Esophagus squamous epithelium (tissue), 5 donors: ENCODE data around the gene LTBP1. TPM values are rescaled to one million over a fixed set of nuclear protein-coding genes. Genes with fewer than 3 reads are reported as not detected.
A peak's percentile ranks its signal among the peaks of the same experiment; 100 is the strongest.

ENCODE experiments used
- DNase-seq: peaks from one replicate; lab custom pipeline; 2025; lab: John Stamatoyannopoulos, UW
- H3K27ac ChIP-seq, 4 donors: fragments of 200-600 bp; sonication (generic); one replicate each; pipeline ENCODE4 v1.5.1; 2016 to 2019; ENCODE audit warnings: mild to moderate bottlenecking in 1 of 4
- H3K27me3 ChIP-seq, 4 donors: fragments of 200-600 bp; sonication (generic); 1 replicate in 3 of 4; 2 replicates in 1 of 4; pipeline versions ENCODE4 v1.5.1 to v1.6.0; 2017 to 2021; ENCODE audit warnings: antibody characterized with exemption in 1 of 4
- H3K36me3 ChIP-seq, 3 donors: fragments of 200-600 bp; sonication (generic); one replicate each; pipeline ENCODE4 v1.5.1; 2016 to 2019
- H3K4me1 ChIP-seq, 3 donors: fragments of 200-600 bp; sonication (generic); one replicate each; pipeline ENCODE4 v1.5.1; 2017 to 2019
- H3K4me3 ChIP-seq, 4 donors: fragments of 200-600 bp; sonication (generic); 1 replicate in 3 of 4; 2 replicates in 1 of 4; pipeline ENCODE4 v1.5.1; 2016 to 2019; ENCODE audit warnings: mild to moderate bottlenecking in 2 of 4, moderate library complexity in 1 of 4
- H3K9me3 ChIP-seq, 3 donors: fragments of 200-600 bp; sonication (generic); one replicate each; pipeline ENCODE4 v1.5.1; 2016 to 2019
- CTCF ChIP-seq, 6 experiments: fragments of 450-650 bp in 4 of 6; fragments of 200-600 bp in 2 of 6; sonication (generic) in 2 of 6; IDR thresholded peaks; one replicate each; pipeline ENCODE4 v1.5.1; 2016 to 2019; ENCODE audit warnings: antibody characterized with exemption in 6 of 6, mild to moderate bottlenecking in 4 of 6, moderate library complexity in 4 of 6
- POLR2A ChIP-seq, 4 donors: fragments of 450-650 bp; IDR thresholded peaks; one replicate each; pipeline ENCODE4 v1.6.1; 2017; ENCODE audit warnings: antibody characterized with exemption in 4 of 4, mild to moderate bottlenecking in 4 of 4, moderate library complexity in 3 of 4
- WGBS, 2 donors: methylation state at CpG; one replicate each; pipeline ENCODE4 v1.1.5; 2018; 5-methylcytosine and 5-hydroxymethylcytosine counted together
- intact Hi-C: fragments of 100-400 bp; cut with DNase I; formaldehyde crosslinking; loops from one replicate; pipeline ENCODE4 v1.15.0; 2022
- total RNA-seq, 4 donors: library from RNA; depleted of rRNA; stranded (reverse); fragments of >200 nt; gene quantifications; one replicate each; pipeline ENCODE4 v1.1.0, GENCODE V29; 2016
- donor health status: DM: yes; HTN: yes; CAD: no.

LTBP1 gene
- total RNA-seq, 4 donors from 2014 or later: 5.5 to 69.4 (median 32.6) TPM

- Histone ChIP-seq H3K4me1 (peaks cover 0 to 26% (median 9%) of the 10 kb centered on the region in 3 donors), H3K4me3 (no peak overlapping the region), H3K27me3 (no peaks in the 10 kb centered on the region), H3K9me3 (no peaks in the 10 kb centered on the region), H3K27ac (peak overlapping the region in 1 of 4 donors; percentile 14), H3K36me3 (no peaks in the 10 kb centered on the region)
- 69 to 81% methylated on average over 2 of the region's 2 CpGs for WGBS, 2 donors
- intact Hi-C loops: no loop called here
- TF ChIP-seq POLR2A (IDR thresholded peaks at IDR 0.05): no peak
- TF ChIP-seq CTCF (IDR thresholded peaks at IDR 0.05): no peak
- no peak for DNase-seq
Observed at GRCh38 chr2:33287507-33288005, 340.8 kb downstream of the LTBP1 start.

- H3K36me3 ChIP-seq: no peaks in the 10 kb centered on the region
- TF ChIP-seq POLR2A (IDR thresholded peaks at IDR 0.05): no peak
- TF ChIP-seq CTCF (IDR thresholded peaks at IDR 0.05): no peak
- peaks cover 0 to 27% (median 9%) of the 10 kb centered on the region in 3 donors for H3K4me1 ChIP-seq
- H3K4me3 ChIP-seq: no peak overlapping the region
- H3K27ac ChIP-seq: peak overlapping the region in 1 of 4 donors; percentile 14
- no peak for DNase-seq
- H3K27me3 ChIP-seq: no peaks in the 10 kb centered on the region
- intact Hi-C loops: no loop called here
- WGBS, 2 donors: 75 to 91% methylated on average over 1 of the region's 1 CpG
- no peaks in the 10 kb centered on the region for H3K9me3 ChIP-seq
Observed at GRCh38 chr2:33288011-33288410, 341.3 kb downstream of the LTBP1 start.

- H3K9me3 ChIP-seq: no peaks in the 10 kb centered on the region
- no peaks in the 10 kb centered on the region for H3K27me3 ChIP-seq
- H3K27ac ChIP-seq: peak overlapping the region in 3 of 4 donors; percentile 5 to 70 (median 59)
- no peak overlapping the region for H3K4me3 ChIP-seq
- TF ChIP-seq CTCF (IDR thresholded peaks at IDR 0.05) (no peak), POLR2A (IDR thresholded peaks at IDR 0.05) (no peak)
- H3K36me3 ChIP-seq: no peaks in the 10 kb centered on the region
- intact Hi-C loops: no loop called here
- 78 to 86% methylated on average over 4 of the region's 4 CpGs for WGBS, 2 donors
- no peak for DNase-seq
- peaks cover 0 to 27% (median 9%) of the 10 kb centered on the region in 3 donors for H3K4me1 ChIP-seq
Observed at GRCh38 chr2:33289961-33290360, 343.2 kb downstream of the LTBP1 start.

GRCh38 chr2:33291278-33292013 lies 344.7 kb downstream of the LTBP1 start:
- H3K36me3 ChIP-seq: no peaks in the 10 kb centered on the region
- no peaks in the 10 kb centered on the region for H3K9me3 ChIP-seq
- DNase-seq: no peak
- H3K4me3 ChIP-seq: peak overlapping the region in 2 of 4 donors; percentile 3 to 44
- intact Hi-C loops: no loop called here
- H3K4me1 ChIP-seq: peaks cover 0 to 27% (median 9%) of the 10 kb centered on the region in 3 donors
- no peaks in the 10 kb centered on the region for H3K27me3 ChIP-seq
- peak overlapping the region; percentile 20 to 70 (median 58) for H3K27ac ChIP-seq
- TF ChIP-seq POLR2A (IDR thresholded peaks at IDR 0.05): no peak
- no peak for TF ChIP-seq CTCF (IDR thresholded peaks at IDR 0.05)
- 18 to 32% methylated on average over 7 of the region's 7 CpGs for WGBS, 2 donors

- Histone ChIP-seq H3K36me3 (no peaks in the 10 kb centered on the region), H3K9me3 (no peaks in the 10 kb centered on the region), H3K4me1 (peaks cover 0 to 27% (median 9%) of the 10 kb centered on the region in 3 donors), H3K4me3 (peak overlapping the region in 1 of 4 donors; percentile 44), H3K27ac (peak overlapping the region; percentile 20 to 70 (median 58)), H3K27me3 (no peaks in the 10 kb centered on the region)
- intact Hi-C loops: no loop called here
- TF ChIP-seq POLR2A (IDR thresholded peaks at IDR 0.05) (no peak), CTCF (IDR thresholded peaks at IDR 0.05) (no peak)
- no peak for DNase-seq
- WGBS, 2 donors: 73 to 81% methylated on average over 2 of the region's 2 CpGs
Observed at GRCh38 chr2:33292063-33292462, 345.3 kb downstream of the LTBP1 start.
